ENCODE measurements around the gene SLC6A11. TPM values are rescaled to one million over a fixed set of nuclear protein-coding genes. Genes with fewer than 3 reads are reported as not detected.

Gene SLC6A11
- total and polyA plus RNA-seq, 2 of the 8 experiments (the other 6 are each of a cell fraction or from before 2014, with no cell fraction given): 0.78 to 1.5 TPM

- TF ChIP-seq CHD7 (IDR thresholded peaks at IDR 0.05; ENCODE audit: insufficient replicate concordance, low read length) (no peak), TAF7 (optimal IDR thresholded peaks at IDR 0.05; ENCODE audit: borderline replicate concordance, low read depth, low read length) (no peak), TBP (IDR thresholded peaks at IDR 0.05; ENCODE audit: low read depth, low read length) (no peak), SP1 (IDR thresholded peaks at IDR 0.05; ENCODE audit: low read depth, low read length) (no peak), ZNF274 (IDR thresholded peaks at IDR 0.05; ENCODE audit: borderline replicate concordance, extremely low read depth, low read length) (no peak), GABPA (IDR thresholded peaks at IDR 0.05; ENCODE audit: borderline replicate concordance, insufficient read depth, low read length) (no peak), ASH2L (IDR thresholded peaks at IDR 0.05; ENCODE audit: low read length) (no peak), HDAC6 (IDR thresholded peaks at IDR 0.05; ENCODE audit: low read depth, low read length) (no peak), BRCA1 (IDR thresholded peaks at IDR 0.05; ENCODE audit: low read depth, low read length) (no peak), CHD2 (IDR thresholded peaks at IDR 0.05; ENCODE audit: low read length) (no peak), SIRT6 (IDR thresholded peaks at IDR 0.05; ENCODE audit: low read length) (no peak)
These were observed 45.5 kb upstream of the SLC6A11 start (continued) for GRCh38 chr3:10770547-10770946.

Data from H1 (cell line).